Stimulated activated CD4-positive, alpha-beta T cell treated with anti-CD3 and anti-CD28 coated beads, Interleukin-1b, Interleukin-23, amount 100 ng/mL, for 4 hours (primary cell): ENCODE results near the gene CDK11A.
"Not testable (repeated sequence)": the region's sequence is repeated elsewhere in the genome, so short reads cannot be mapped to it uniquely, and the experiment has no call there.

Experiments
- DNase-seq, 2 donors: peaks; one replicate each; pipeline ENCODE4 v3.0.0-alpha.2; 2020; ENCODE audit warnings: low read depth in 2 of 2

CDK11A gene

GRCh38 chr1:1684031-1684681 is 40.0 kb downstream of the CDK11A start:
- no peak for DNase-seq

DNA sequence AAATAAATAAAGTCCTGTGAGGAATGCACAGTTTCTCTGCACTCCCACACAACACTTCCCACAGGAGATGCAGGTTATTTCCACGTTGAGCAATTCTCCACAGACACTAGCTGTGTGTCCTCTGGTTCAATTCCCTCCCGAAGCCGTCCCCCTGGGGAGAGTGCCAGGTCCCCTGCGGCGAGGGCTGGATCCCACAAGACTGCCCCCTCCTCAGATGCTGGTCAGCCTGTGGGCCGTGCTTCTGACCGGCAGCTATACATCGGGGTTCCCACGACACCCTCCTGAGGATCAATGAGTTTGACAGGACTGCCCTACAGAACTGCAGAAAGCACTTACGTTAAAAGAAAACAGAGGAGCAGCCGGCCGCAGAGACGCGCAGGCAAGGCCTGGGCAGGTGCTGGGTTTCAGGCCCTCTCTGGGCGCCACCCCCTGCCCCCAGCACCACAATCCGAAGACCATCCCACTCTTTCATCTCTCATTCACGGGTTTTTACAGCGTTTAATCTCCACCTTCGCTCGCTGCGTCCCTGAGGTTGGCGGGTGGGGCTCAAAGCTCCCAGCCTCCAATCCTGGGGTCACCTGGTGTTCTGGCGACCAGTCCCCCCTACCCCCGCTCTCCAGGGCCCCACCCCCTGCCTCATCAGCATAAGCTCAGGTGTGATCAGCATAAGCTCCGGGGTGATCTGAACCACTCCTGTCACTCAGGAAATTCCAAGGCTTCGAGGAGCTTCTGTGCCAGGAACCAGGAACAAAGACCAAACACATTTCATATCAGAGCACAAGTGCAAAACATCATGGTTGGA is 40.9 kb downstream of the CDK11A start:
- no peak for DNase-seq

- no peak for DNase-seq
Measured at GRCh38 chr1:1680912-1681273, 43.3 kb downstream of the CDK11A start.

DNA sequence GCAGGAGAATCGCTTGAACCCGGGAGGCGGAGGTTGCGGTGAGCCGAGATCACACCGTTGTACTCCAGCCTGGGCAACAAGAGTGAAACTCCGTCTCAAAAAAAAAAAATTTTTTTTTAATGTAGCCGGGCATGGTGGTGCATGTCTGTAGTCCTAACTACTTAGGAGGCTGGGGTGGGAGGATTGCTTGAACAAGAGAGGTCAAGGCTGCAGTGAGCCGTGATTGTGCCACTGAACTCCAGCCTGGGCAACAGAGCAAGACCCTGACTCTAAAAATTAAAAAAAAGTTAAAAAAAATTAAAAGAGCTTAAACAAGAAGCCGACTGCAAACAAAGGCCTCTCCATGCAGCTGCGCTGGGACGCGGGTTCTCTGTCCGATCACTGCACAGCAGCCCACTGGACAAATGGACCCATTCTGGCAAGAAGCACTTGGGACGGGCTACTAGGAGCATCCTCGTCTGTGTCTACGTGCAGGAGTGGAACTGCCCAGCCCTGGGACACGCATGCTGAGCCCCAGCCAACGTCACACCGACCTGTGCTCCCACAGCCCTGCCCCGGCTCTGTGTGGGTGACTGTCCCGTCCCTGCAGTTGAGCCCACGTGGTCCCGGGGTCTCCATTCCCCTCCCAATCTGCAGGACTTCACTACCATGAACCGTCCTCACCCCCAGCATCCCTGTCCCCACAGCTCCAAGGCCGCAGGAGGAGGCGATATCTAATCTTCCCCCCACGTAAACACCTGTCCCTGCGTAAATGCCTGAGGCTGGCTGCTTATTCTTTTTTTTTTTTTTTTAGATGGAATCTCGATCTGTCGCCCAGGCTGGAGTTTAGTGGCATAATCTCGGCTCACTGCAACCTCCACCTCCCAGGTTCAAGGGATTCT is 43.9 kb downstream of the CDK11A start:
- no peak for DNase-seq

- peak in 1 of 2 donors; percentile 48 for DNase-seq
Measured at GRCh38 chr1:1678581-1679380, 45.4 kb downstream of the CDK11A start.

DNA sequence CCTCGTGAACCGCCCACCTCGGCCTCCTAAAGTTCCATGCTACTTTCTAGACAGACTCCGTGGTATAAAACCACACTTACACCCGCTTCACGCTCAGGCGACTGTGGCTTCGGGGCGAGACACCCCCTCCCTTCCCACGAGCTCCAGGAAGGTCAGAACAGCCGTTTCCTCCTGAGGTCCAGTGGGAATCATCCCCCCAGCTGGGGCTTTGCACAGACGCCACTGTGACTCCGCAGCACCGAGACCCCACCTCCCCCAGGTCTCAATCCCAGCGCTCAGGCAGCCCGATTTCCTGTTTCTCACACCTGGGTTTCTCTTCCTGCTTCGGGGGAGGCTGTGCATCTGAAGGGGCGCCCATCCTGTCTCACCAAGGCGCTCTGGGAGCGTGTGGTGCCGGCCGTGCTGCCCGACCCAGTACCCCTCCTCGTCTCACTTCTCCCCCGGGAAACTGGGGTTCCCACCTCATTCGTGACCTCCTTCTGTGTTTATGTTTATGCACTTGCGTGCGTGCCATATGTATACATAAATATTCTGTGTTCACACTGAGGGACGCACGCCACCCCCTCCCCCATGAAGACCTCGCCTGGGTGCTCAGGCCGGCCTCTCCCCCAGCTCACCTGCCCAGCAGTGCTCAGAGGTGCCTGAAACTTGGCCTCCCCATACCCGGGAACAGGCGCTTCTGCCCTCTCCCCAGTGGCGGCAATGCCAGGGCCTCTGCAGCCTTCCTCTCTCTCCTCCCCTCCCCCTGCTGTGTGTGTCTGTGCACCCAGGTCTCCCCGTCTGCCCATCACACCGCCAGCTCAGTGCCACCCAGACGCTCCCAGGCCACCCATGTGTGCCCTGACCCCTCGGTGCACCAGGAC is 46.2 kb downstream of the CDK11A start:
- DNase-seq, result peak; percentile 22 to 33

GRCh38 chr1:1676087-1676486 is 48.1 kb downstream of the CDK11A start:
- not testable (repeated sequence) for DNase-seq

DNA sequence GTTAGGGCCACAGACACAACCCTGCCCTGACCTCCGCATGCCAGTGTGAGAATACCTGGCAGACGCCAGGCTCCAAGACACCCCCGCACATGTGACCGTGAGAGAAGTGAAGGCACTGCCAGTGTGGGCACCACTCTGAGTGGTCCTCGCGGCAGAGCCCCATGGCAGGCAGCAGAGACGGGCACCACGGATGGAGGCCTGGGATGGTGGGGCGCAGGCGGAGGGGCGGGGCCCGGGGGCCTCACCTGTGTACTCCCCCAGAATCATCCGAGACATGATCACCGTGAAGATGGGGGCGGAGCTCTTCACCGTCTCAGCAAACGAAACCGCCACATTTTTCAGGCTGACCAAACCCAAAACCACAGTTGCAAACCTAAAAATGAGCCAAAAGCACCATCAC is 48.9 kb downstream of the CDK11A start:
- DNase-seq, result not testable (repeated sequence)

- DNase-seq, result not testable (repeated sequence)
Measured at GRCh38 chr1:1674806-1675205, 49.4 kb downstream of the CDK11A start.

DNA sequence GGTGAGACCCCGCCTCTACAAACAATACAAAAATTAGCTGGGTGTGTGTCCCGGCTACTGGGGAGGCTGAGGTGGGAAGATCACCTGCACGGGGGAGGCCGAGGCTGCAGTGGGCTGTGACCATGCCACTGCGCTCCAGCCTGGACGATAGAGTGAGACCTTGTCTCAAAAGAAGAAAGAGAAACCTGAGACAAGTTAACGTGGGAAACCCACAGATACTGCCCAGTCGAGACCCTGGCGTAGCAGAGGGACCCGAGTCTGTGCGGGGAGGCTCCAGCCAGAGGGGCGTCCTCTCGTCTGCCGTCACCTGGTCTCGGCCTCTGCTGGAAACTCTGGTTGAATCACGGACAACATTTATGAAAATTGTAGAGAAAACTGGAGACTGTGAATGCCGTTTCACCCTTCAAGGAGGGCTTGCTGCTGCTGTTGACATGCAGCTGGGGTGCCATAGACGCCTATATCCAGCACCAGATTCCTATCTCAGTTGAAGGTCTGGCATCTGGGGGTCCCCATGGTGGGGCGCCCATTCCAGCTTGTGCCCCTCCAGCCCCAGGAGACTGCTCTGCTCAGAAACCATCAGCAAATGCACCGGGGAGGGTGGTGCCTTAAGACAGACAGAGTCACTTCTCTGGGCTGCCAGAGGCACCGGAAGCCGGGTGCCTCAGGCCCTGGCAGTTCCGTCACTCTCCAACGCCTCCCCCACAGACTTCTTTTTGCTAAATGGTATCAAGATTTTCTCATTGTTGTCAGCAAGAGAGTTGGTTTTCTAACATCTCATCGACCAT is 51.8 kb downstream of the CDK11A start:
- no peak for DNase-seq

DNA sequence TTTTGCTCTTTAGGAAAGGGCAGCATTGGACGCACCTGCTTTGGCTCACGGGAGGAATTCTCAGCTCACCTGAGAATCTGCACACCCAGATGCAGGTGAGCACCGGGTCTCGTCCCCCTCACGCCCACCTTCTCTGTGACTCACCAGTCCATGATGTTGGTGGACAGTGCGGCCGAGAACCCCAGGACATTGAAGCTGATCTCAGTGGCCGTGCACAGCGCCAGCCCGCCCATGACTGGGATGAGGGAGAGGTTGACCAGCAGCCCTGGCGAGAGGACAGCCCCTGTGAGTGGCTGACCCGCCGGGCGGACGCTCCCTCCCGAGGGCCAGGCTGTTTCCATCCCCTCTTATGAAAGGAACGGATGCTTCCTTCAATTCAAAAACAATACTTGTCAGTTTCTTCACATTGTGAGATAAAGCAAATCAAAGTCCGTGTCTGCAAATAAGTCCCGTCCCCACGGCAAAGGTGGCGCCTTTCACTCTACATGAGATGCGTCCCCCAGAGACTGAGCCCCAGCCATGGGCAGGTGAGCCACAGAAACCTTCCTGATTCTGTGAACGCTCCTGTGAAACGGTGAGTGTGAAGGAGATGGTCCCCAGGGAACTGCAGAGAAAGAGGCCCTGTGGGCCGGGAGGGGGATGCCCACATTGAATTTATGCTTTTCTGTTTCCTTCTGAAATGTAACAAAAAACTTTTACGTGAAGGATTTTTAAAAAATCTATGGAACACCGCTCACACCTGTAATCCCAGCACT is 52.6 kb downstream of the CDK11A start:
- no peak for DNase-seq

- no peak for DNase-seq
Measured at GRCh38 chr1:1670866-1671265, 53.3 kb downstream of the CDK11A start.

- DNase-seq, result no peak
Measured at GRCh38 chr1:1669468-1670440, 54.4 kb downstream of the CDK11A start.

- no peak for DNase-seq
Measured at GRCh38 chr1:1666526-1666925, 57.6 kb downstream of the CDK11A start.

DNA sequence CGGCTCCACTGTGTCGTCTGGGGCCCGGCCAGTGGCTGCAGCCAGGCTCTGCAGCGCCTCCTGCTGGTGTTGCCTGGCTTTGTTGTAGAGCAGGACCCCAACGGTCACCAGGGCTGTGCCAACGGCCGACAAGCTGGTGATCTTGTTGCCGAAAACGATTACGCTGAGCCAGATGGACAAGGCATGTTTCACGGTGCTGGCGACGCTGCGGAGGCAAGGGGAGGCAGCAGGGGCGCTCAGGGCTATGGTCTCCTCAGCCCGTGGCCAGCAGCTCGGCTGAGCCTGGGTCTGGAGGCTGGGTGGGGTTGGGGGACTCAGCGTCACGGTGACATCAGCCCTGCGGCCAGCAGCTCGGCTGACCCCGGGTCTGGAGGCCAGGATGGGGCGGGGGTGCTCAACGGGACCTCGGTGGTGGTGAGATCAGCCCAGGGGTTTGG is 58.3 kb downstream of the CDK11A start:
- peak; percentile 19 to 29 for DNase-seq

DNA sequence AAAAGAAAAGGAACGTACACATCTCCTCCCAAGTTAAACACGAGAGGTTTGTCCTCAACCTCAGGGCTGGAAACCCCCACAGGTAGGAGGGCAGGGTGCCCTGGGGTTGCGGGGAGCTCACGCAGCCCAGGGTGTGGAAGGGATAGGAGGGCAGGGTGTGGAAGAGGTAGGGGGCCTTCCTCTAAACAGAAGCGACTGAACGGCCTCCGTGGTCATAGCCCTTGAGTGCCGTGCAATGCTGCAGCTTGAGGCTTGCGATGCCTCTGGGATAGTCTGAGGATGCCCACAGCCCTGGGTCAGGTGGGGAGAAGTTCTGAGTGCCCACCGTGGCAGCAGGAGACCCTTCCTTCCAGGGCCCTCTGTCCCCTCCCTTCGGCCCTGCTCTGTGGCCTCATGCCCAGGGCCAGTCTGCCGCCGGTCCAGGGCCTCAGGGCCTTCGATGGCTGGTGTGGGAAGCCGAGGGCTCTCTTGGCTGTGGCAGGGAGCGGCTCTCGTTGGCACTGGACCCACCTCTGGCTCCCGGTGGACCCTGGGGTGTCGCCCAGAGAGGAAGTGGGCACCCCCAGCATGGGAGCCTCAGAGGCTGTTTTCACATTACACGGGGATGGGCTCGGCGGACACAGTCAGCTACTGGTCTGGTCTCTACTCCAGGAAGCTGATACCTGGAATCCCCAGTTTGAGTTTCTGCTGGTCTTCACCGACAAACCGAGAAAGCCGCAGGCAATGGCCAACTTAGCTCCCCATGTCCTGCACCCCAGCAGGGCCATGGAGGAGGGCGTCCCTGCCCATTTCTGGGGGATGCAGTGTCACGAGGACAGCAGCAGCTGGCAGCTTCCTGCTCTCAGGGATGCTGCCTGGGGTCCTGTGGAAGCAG is 59.0 kb downstream of the CDK11A start:
- DNase-seq, result no peak

DNA sequence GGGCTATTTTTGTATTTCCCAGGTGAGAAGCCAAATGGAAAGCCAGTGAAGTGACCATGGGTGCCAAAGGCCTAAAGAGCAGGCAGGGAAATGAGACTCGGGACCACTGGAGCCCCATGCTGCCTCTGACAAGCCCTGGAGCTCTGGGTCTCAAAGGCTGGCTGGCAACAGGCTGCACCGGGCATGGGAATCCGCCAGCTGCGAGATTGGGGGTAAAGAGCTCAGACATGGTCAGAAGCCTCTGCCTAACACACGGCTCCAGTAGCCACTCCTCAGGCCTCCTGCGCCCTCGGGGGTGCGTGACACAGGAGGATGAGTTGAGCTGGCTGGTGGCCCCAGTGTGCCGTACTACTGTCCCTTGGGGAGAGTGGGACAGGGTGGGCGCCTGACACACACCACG is 59.8 kb downstream of the CDK11A start:
- not testable (repeated sequence) for DNase-seq
